NCI-H2107 (cell line): ENCODE measurements around the gene PKDCC.
A peak's percentile ranks its signal among the peaks of the same experiment; 100 is the strongest.

ENCODE experiments used
- DNase-seq: peaks from one replicate; lab custom pipeline; 2025; lab: John Stamatoyannopoulos, UW

The PKDCC gene

GRCh38 chr2:42089340-42089925, 41.6 kb downstream of the PKDCC start:
- no peak for DNase-seq

GRCh38 chr2:42090216-42090615, 42.4 kb downstream of the PKDCC start:
- DNase-seq = no peak

GRCh38 chr2:42091671-42092070, 43.9 kb downstream of the PKDCC start:
- DNase-seq = no peak

- no peak for DNase-seq
Measured at GRCh38 chr2:42092084-42092996, 44.5 kb downstream of the PKDCC start.

- DNase-seq = no peak
Measured at GRCh38 chr2:42094114-42094513, 46.3 kb downstream of the PKDCC start.

GRCh38 chr2:42095923-42096408, 48.1 kb downstream of the PKDCC start:
- peak; percentile 61 for DNase-seq

GRCh38 chr2:42096869-42097591, 49.2 kb downstream of the PKDCC start:
- no peak for DNase-seq

- no peak for DNase-seq
Measured at GRCh38 chr2:42098571-42099437, 51.0 kb downstream of the PKDCC start.

GRCh38 chr2:42099438-42100173, 51.8 kb downstream of the PKDCC start:
- no peak for DNase-seq

- DNase-seq = no peak
Measured at GRCh38 chr2:42100683-42101205, 52.9 kb downstream of the PKDCC start.

GRCh38 chr2:42101206-42102023, 53.6 kb downstream of the PKDCC start:
- peak; percentile 7 for DNase-seq

- no peak for DNase-seq
Measured at GRCh38 chr2:42102024-42102590, 54.3 kb downstream of the PKDCC start.

GRCh38 chr2:42102591-42103450, 55.0 kb downstream of the PKDCC start:
- no peak for DNase-seq

GRCh38 chr2:42103829-42104228, 56.0 kb downstream of the PKDCC start:
- no peak for DNase-seq

- no peak for DNase-seq
Measured at GRCh38 chr2:42104621-42105020, 56.8 kb downstream of the PKDCC start.

- DNase-seq = no peak
Measured at GRCh38 chr2:42105330-42106256, 57.8 kb downstream of the PKDCC start.

GRCh38 chr2:42106257-42106816, 58.5 kb downstream of the PKDCC start:
- no peak for DNase-seq
